HG03432 (cell line): ENCODE measurements around the gene TSPEAR.
"Not testable (repeated sequence)": the region's sequence is repeated elsewhere in the genome, so short reads cannot be mapped to it uniquely, and the experiment has no call there.

Source experiments
- ATAC-seq: cut with Tn5 transposase; IDR thresholded peaks from one replicate; pipeline ENCODE4 v1.9.1; 2021; ENCODE audit warnings: mild to moderate bottlenecking, moderate library complexity; ENCODE audit not compliant: unreplicated experiment

The TSPEAR gene

GRCh38 chr21:44656868-44657267, 54.5 kb downstream of the TSPEAR start:
- no peak for ATAC-seq

GRCh38 chr21:44654576-44655175, 56.7 kb downstream of the TSPEAR start, which contains the start of gene KRTAP12-4:
Gene KRTAP12-4 (minus strand): TSS chr21:44654659. CDS start chr21:44654614, 45 bp downstream.
- no peak for ATAC-seq

DNA sequence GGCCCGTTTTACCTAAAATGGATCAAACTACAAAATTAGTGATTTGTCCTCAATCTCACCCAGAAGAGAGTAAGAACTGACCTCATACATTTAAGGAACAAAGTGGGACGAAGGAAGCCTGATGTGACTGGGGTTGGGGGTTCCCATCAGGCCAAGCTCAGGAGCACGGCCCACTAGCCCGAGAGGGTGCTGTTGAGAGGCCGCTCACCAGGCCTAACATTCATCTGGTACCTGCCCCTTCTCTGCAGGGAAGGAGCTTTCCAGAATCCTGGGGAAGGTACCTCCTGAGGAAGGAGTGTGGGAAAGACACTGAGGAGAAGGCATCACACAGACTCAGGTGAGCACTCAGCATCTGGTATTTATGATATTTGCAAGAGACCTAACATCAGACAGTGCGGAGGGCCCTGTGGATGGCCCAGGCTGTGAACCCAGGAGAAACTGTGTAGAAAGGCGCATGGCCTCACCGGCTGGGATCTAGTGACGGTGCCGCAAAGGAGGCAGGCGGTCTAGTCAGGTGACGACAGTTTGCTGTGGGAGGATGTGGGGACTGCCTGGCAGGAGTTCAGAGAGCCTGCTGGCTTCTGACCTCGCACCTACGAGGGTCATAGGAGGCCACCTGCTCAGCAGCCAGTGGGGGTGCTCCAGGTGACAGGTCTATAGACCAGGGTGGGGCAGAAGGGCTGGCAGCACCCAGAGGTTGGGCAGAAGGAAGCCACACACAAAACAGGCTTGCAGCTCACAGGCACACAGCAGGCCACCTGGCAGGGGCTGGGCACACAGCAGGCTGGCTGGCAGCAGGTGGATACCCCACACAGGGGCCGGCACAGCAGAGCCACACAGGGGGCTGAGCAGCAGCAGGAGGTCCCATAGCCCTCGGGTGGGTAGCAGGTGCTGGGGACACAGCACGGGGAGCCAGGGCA, 57.5 kb downstream of the TSPEAR start:
- no peak for ATAC-seq

DNA sequence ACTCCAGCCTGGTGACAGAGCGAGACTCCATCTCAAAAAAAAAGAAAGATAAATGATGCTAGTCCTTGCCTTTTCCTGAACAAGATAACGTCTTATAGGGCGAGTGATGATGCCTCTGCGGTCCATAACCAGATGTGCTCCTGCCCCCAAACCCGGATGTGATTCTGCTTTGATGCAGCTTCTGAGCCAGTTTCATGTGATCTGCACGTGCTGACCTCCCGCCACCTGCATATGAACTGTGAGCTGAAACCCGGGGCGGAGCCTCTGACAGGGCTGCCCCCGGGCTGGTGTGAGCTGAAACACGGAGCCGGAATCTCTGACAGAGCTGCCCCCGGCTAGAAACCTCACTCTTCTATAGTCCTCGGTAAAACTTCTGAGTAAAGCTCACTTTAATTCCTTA, 58.2 kb downstream of the TSPEAR start:
- ATAC-seq = no peak

- no peak for ATAC-seq
These were observed 60.2 kb downstream of the TSPEAR start for GRCh38 chr21:44650973-44651675.

DNA sequence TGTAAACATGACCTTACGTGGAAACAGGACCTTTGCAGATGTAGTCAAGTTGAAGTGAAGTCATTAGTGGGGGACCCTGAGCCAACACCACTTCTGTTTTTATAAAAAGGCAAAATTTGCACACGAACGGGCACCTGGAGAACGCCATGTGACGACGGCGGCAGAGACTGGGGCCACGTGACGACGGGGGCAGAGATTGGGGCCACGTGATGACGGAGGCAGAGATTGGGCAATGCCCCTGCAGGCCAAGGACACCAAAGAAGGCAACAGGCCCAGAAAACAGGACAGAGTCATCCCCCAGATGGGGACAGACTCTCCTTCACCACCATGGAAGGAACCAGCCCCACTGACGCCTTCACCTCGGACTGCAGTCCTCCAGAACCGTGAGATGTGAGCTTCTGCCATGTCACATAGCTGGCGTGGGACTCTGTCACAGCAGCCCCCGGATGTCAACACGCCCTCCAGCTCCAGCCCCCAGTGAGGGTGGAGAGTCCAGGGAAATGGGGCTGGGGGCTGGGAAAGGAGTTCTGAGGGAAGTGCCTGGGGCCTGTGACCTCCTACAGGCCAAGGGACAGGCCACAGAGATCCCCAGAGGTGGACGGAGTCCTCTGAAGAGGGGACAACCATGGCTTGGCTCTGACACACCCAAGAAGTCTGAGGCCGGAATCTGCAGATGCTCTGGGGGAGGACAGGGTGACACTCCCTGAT, 61.0 kb downstream of the TSPEAR start:
- ATAC-seq = no peak

DNA sequence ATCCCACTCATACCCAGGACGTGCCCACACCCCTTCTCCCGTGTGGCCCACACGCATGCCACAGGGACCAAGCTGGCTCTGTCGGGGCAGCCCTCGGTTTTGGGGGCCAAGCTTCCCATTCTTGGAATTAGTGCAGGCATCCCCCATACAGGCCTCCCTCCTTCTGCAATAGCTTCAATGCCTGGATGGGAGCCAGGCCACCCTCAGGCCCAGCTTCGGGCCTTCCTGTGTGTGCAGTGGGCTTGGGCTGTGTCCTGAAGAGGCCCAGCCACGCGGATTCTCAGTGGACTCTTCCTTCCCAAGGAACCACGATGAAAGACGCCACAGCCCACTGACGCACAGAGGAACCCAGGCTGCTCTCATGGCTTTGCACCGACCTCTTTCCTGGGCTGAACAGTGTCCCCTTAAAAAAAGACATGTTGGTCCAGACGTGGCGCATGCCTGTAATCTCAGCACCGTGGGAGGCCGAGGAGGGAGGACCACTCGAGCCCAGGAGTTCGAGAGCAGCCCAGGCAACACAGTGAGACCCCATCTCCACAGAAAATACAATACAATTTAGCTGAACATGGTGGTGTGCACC, 61.8 kb downstream of the TSPEAR start:
- ATAC-seq = no peak

GRCh38 chr21:44648557-44649311, 62.6 kb downstream of the TSPEAR start:
- ATAC-seq = no peak

- ATAC-seq = no peak
These were observed 64.2 kb downstream of the TSPEAR start for GRCh38 chr21:44647222-44647552.

DNA sequence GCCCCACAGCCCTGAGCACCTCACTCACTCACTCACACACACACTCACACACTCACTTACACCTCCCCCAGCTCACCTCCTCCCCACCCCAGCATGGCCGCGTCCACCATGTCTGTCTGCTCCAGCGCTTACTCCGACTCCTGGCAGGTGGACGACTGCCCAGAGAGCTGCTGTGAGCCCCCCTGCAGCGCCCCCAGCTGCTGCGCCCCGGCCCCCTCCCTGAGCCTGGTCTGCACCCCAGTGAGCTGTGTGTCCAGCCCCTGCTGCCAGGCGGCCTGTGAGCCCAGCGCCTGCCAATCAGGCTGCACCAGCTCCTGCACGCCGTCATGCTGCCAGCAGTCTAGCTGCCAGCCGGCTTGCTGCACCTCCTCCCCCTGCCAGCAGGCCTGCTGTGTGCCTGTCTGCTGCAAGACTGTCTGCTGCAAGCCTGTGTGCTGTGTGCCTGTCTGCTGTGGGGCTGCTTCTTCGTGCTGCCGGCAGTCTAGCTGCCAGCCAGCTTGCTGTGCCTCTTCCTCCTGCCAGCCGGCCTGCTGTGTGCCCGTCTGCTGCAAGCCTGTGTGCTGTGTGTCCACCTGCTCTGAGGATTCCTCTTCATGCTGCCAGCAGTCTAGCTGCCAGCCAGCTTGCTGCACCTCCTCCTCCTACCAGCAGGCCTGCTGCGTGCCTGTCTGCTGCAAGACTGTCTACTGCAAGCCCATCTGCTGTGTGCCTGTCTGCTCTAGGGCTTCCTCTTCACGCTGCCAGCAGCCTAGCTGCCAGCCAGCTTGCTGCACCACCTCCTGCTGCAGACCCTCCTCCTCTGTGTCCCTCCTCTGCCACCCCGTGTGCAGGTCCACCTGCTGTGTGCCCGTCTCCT, 64.8 kb downstream of the TSPEAR start, which contains the start of gene KRTAP10-11:
KRTAP10-11 (plus strand) TSS at position 49 of the 856 bp plus-strand sequence; CDS start at position 94, 45 bp downstream.
- ATAC-seq = not testable (repeated sequence)

DNA sequence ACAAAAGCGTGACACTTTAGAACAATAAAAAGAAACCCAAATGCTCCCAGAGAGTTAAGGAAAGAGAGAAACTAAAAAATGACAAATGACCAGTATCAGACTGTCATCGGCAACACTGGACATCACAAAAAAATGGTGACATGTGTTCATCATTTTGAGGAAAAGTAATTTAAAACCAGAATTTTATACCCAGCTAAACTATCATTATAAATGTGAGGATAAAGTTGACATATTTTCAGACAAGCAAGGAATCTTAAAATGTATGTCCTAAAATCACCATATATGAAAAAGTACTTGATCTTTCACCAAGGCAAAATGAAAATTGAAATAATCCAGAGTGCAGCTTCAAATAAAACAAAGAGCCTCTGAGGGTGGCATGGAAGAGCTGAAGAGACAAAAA, 66.5 kb downstream of the TSPEAR start:
- ATAC-seq = no peak

GRCh38 chr21:44643741-44644310, 67.5 kb downstream of the TSPEAR start:
- no peak for ATAC-seq

DNA sequence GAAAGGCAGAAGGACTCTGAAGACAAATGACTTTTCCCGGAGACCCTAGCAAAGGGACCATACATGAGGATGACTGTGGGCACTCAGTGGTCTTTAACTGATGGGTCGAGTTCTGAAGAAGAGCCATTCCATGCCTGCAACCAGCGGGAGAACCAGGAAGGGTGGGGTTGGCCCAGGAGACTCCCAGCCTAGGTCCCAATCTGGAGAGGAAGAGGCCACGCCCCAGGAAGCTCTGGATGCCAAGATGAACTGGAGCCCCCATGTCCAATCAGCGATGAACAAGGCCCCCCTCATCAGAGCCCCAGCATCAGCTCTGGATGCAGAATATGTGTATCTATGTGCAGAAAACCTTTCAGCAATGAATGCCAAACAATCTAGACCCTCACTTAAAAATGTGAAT, 70.6 kb downstream of the TSPEAR start:
- ATAC-seq = no peak

GRCh38 chr21:44639331-44639655, 72.1 kb downstream of the TSPEAR start:
- ATAC-seq = no peak

GRCh38 chr21:44638506-44639330, 72.7 kb downstream of the TSPEAR start:
- not testable (repeated sequence) for ATAC-seq

DNA sequence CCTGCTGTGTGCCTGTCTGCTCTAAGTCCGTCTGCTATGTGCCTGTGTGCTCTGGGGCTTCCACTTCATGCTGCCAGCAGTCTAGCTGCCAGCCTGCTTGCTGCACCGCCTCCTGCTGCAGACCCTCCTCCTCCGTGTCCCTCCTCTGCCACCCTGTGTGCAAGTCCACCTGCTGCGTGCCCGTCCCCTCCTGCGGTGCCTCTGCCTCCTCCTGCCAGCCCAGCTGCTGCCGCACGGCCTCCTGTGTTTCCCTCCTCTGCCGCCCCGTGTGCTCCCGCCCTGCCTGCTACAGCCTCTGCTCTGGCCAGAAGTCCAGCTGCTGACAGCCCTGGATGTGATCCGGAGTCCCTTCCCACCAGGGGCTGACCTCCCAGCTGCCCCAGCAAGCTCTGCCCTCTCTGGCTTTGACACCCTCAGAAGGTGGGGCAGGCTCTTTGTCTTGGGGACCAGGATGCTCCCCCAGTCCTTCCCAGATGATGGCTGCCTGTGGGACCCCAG, 73.5 kb downstream of the TSPEAR start:
- not testable (repeated sequence) for ATAC-seq

GRCh38 chr21:44637018-44637850, 74.1 kb downstream of the TSPEAR start, which contains the start of gene KRTAP10-10:
Gene KRTAP10-10 (plus strand): TSS chr21:44637356. CDS start chr21:44637418, 62 bp downstream.
- ATAC-seq = no peak
